ENCODE data around the gene CDRT4.
"Not testable (repeated sequence)": the region's sequence is repeated elsewhere in the genome, so short reads cannot be mapped to it uniquely, and the experiment has no call there.

The CDRT4 gene

GRCh38 chr17:15442311-15443180 lies 24.9 kb downstream of the CDRT4 start:
- Histone ChIP-seq H2AFZ (ENCODE audit: low read depth, low read length) (no peak overlapping the region), H3K79me2 (ENCODE audit: low read length) (no peaks in the 10 kb centered on the region), H3K9me3 (ENCODE audit: insufficient read depth, low read length) (no peaks in the 10 kb centered on the region), H4K20me1 (ENCODE audit: insufficient read depth, low read length) (no peaks in the 10 kb centered on the region), H3K27ac (ENCODE audit: low read length) (no peak overlapping the region), H3K4me3 (ENCODE audit: low read length) (no peak overlapping the region), H3K9ac (ENCODE audit: low read length) (no peak overlapping the region), H3K4me2 (ENCODE audit: low read length) (no peak overlapping the region), H3K4me1 (ENCODE audit: low read length) (no peaks in the 10 kb centered on the region), H3K27me3 (ENCODE audit: low read depth, low read length) (no peaks in the 10 kb centered on the region), H3K36me3 (replicated peaks; ENCODE audit: low read depth, low read length) (peaks cover 1% of the 10 kb centered on the region)
- TF ChIP-seq EZH2phosphoT487 (IDR thresholded peaks at IDR 0.05; ENCODE audit: low read depth) = no peak

GRCh38 chr17:15441315-15441714 lies 26.1 kb downstream of the CDRT4 start:
- Histone ChIP-seq H3K4me3 (ENCODE audit: low read length) (no peak overlapping the region), H3K4me2 (ENCODE audit: low read length) (no peak overlapping the region), H4K20me1 (ENCODE audit: insufficient read depth, low read length) (no peaks in the 10 kb centered on the region), H3K4me1 (ENCODE audit: low read length) (peaks cover 6% of the 10 kb centered on the region; the same call in 1 of the 2 replicates), H3K36me3 (replicated peaks; ENCODE audit: low read depth, low read length) (peaks cover 8% of the 10 kb centered on the region), H3K27me3 (ENCODE audit: low read depth, low read length) (no peaks in the 10 kb centered on the region), H3K9ac (ENCODE audit: low read length) (no peak overlapping the region), H3K27ac (ENCODE audit: low read length) (no peak overlapping the region), H3K79me2 (ENCODE audit: low read length) (no peaks in the 10 kb centered on the region), H3K9me3 (ENCODE audit: insufficient read depth, low read length) (no peaks in the 10 kb centered on the region), H2AFZ (ENCODE audit: low read depth, low read length) (no peak overlapping the region)
- TF ChIP-seq CTCF (IDR thresholded peaks at IDR 0.05; ENCODE audit: low read depth, low read length) (no peak), EZH2phosphoT487 (IDR thresholded peaks at IDR 0.05; ENCODE audit: low read depth) (no peak)

- no peak overlapping the region for H3K4me3 ChIP-seq (ENCODE audit: low read length)
- H4K20me1 ChIP-seq (ENCODE audit: insufficient read depth, low read length) = no peaks in the 10 kb centered on the region
- no peak overlapping the region for H3K9ac ChIP-seq (ENCODE audit: low read length)
- H3K79me2 ChIP-seq (ENCODE audit: low read length) = no peaks in the 10 kb centered on the region
- TF ChIP-seq EZH2phosphoT487 (IDR thresholded peaks at IDR 0.05; ENCODE audit: low read depth) (no peak), CTCF (IDR thresholded peaks at IDR 0.05; ENCODE audit: low read depth, low read length) (no peak)
- no peaks in the 10 kb centered on the region for H3K9me3 ChIP-seq (ENCODE audit: insufficient read depth, low read length)
- peaks cover 6% of the 10 kb centered on the region; the same call in 1 of the 2 replicates for H3K4me1 ChIP-seq (ENCODE audit: low read length)
- H3K27me3 ChIP-seq (ENCODE audit: low read depth, low read length) = no peaks in the 10 kb centered on the region
- no peak overlapping the region for H2AFZ ChIP-seq (ENCODE audit: low read depth, low read length)
- peaks cover 8% of the 10 kb centered on the region for H3K36me3 ChIP-seq (replicated peaks; ENCODE audit: low read depth, low read length)
- no peak overlapping the region for H3K27ac ChIP-seq (ENCODE audit: low read length)
- H3K4me2 ChIP-seq (ENCODE audit: low read length) = no peak overlapping the region
Observed at GRCh38 chr17:15440347-15440746, 27.1 kb downstream of the CDRT4 start.

GRCh38 chr17:15439205-15439985 lies 28.0 kb downstream of the CDRT4 start:
- H3K4me2 ChIP-seq (ENCODE audit: low read length); H2AFZ ChIP-seq (ENCODE audit: low read depth, low read length); H3K79me2 ChIP-seq (ENCODE audit: low read length); H3K4me1 ChIP-seq (ENCODE audit: low read length); H3K27ac ChIP-seq (ENCODE audit: low read length); H3K4me3 ChIP-seq (ENCODE audit: low read length); H3K36me3 ChIP-seq (replicated peaks; ENCODE audit: low read depth, low read length); H3K9ac ChIP-seq (ENCODE audit: low read length); H3K9me3 ChIP-seq (ENCODE audit: insufficient read depth, low read length); H3K27me3 ChIP-seq (ENCODE audit: low read depth, low read length); H4K20me1 ChIP-seq (ENCODE audit: insufficient read depth, low read length): not testable (repeated sequence)
